Choroid plexus epithelial cell (primary cell): ENCODE measurements around the gene PHF21B.

Experiments used
- DNase-seq: peaks from one replicate; pipeline ENCODE4 v3.0.0-alpha.2; 2010; ENCODE audit warnings: low read depth
- H3K4me3 ChIP-seq: 2 replicates; pipeline ENCODE4 v1.5.1; 2011; ENCODE audit warnings: low read depth, mild to moderate bottlenecking, control low read depth, low read length, moderate library complexity
- CTCF ChIP-seq: conservative IDR thresholded peaks from 2 replicates; pipeline ENCODE4 v1.5.1; 2011; ENCODE audit warnings: low read depth, mild to moderate bottlenecking, control low read depth, inconsistent platforms, low read length, moderate library complexity

PHF21B gene

GRCh38 chr22:44928136-44928463, 81.7 kb downstream of the PHF21B start:
- DNase-seq = no peak
- TF ChIP-seq CTCF = no peak
- no peak overlapping the region for H3K4me3 ChIP-seq

GRCh38 chr22:44927463-44928135, 82.2 kb downstream of the PHF21B start:
- TF ChIP-seq CTCF = no peak
- DNase-seq = no peak

DNA sequence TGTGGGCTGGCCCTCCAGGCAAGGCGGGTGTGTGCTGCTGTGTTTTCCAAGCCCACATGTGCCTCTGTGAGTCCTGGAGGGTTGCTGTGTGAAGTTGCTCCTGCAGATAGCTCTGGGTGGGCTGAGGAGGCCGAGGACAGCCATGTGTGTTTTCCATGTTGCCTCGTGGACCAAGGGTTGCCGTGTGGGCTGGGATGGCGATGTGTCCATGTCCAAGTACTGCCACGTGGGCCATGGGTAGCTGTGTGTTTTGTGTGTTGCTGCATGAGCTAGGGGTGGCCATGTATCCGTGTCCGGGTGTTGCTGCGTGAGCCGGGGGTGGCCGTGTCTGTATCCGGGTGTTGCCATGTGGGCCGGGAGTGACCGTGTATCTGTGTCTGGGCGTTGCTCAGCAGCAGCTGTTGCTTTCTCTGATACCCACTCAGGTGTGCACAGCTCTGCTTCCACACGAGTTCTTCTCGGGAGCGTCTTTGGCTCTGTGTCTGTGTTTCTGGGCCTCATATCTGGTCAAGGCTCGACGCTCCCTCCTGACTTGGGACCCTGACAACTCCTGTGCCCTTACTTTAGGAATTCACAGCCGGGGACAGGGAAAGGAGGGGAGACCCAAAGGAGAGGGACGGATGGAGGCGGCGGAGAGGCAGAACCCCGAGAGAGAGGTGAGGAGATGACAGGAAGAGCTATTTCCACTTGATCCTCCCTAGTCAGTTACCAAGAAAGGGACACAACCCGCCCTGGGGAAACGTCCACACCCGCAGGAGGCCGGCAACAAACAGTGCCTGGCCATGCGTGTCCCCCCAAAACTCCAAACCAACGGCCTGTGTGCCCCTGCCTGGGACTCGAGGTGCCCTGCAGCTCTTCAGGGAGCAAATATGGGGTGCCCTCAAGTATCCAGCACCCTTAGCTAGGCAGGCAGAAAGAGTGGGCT, 83.1 kb downstream of the PHF21B start:
- DNase-seq = no peak
- TF ChIP-seq CTCF = no peak
- no peak overlapping the region for H3K4me3 ChIP-seq

More at GRCh38 chr22:44927463-44928135, 82.2 kb downstream of the PHF21B start:
- H3K4me3 ChIP-seq = no peak overlapping the region

- H3K4me3 ChIP-seq = no peak overlapping the region
- DNase-seq = no peak
- TF ChIP-seq CTCF = no peak
Observed at GRCh38 chr22:44926124-44926475, 83.7 kb downstream of the PHF21B start.

GRCh38 chr22:44925465-44926123, 84.2 kb downstream of the PHF21B start:
- no peak for DNase-seq
- H3K4me3 ChIP-seq = no peak overlapping the region
- TF ChIP-seq CTCF = no peak

DNA sequence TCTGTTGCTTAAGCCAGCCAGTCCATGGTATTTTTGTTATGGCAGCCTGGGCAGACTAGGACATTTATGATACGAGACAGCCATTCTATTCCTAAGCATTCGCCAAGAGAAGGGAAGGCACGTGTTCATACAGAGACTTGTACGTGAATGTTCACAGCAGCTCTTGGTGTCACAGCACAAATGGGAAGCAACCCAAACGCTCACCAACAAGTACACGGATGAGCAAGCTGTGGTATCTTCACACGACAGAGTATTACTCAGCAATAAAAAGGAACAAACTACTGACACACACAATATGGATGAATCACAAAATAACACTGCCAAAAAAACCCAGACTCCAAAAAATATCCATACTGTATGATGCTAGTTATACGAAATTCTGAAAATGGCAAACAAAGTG, 85.1 kb downstream of the PHF21B start:
- no peak for TF ChIP-seq CTCF
- no peak overlapping the region for H3K4me3 ChIP-seq
- no peak for DNase-seq
